ENCODE results near the gene PPP1R9A. TPM values are rescaled to one million over a fixed set of nuclear protein-coding genes. Genes with fewer than 3 reads are reported as not detected.

Gene PPP1R9A
- polyA plus RNA-seq, 1 donor (not counting 4 experiments of a cell fraction or from before 2014, with no cell fraction given): 0.01 TPM

GRCh38 chr7:95238252-95238943 lies 331.0 kb downstream of the PPP1R9A start:
- no peaks in the 10 kb centered on the region for H3K4me1 ChIP-seq (ENCODE audit: control insufficient read depth, extremely low read depth, insufficient read depth, low read length)
- H4K20me1 ChIP-seq (ENCODE audit: control insufficient read depth, extremely low read depth, insufficient read depth, low read length): no peaks in the 10 kb centered on the region
- no peaks in the 10 kb centered on the region for H3K9me1 ChIP-seq (ENCODE audit: control insufficient read depth, extremely low read depth, insufficient read depth, low read length)
- H3K4me2 ChIP-seq (ENCODE audit: control insufficient read depth, extremely low read depth, insufficient read depth, low read depth, low read length): no peak overlapping the region
- dilution Hi-C loops (cut with MboI; ENCODE audit: extremely low pct_ligation_motif_present, low sequenced_read_pairs): no loop called here
- FAIRE-seq: no peak
- no peaks in the 10 kb centered on the region for H3K36me3 ChIP-seq (ENCODE audit: control insufficient read depth in 2 of 2, extremely low read depth in 1 of 2, insufficient read depth in 2 of 2, low read length in 2 of 2)
- H3K9ac ChIP-seq (ENCODE audit: control insufficient read depth, extremely low read depth, insufficient read depth, low read length): no peak overlapping the region
- DNase-seq (ENCODE audit: low read depth, low spot score): no peak
- H2AFZ ChIP-seq (ENCODE audit: control insufficient read depth, low read length): no peak overlapping the region
- no peaks in the 10 kb centered on the region for H3K79me2 ChIP-seq (ENCODE audit: control insufficient read depth, insufficient read depth, low read length)
- no peak overlapping the region for H3K27ac ChIP-seq (ENCODE audit: control insufficient read depth, insufficient read depth, low read length)
- no peaks in the 10 kb centered on the region for H3K27me3 ChIP-seq (ENCODE audit: control insufficient read depth, extremely low read depth, insufficient read depth, low read length)
- no peaks in the 10 kb centered on the region for H3K9me3 ChIP-seq (ENCODE audit: control insufficient read depth, low read depth, low read length)
- TF ChIP-seq EZH2 (IDR thresholded peaks at IDR 0.05; ENCODE audit: low read length) (no peak), CTCF (optimal IDR thresholded peaks at IDR 0.05 in 1 of 3, IDR thresholded peaks at IDR 0.05 in 1 of 3, conservative IDR thresholded peaks at IDR 0.05 in 1 of 3; ENCODE audit: extremely low read depth in 1 of 3, insufficient read depth in 2 of 3, low read length in 3 of 3) (no peak)
- no peak overlapping the region for H3K4me3 ChIP-seq (ENCODE audit: control insufficient read depth in 2 of 3, extremely low read depth in 1 of 3, insufficient read depth in 2 of 3, low read depth in 1 of 3, low read length in 3 of 3)

GRCh38 chr7:95240921-95241320 lies 333.5 kb downstream of the PPP1R9A start:
- Histone ChIP-seq H4K20me1 (ENCODE audit: control insufficient read depth, extremely low read depth, insufficient read depth, low read length) (no peaks in the 10 kb centered on the region), H3K9ac (ENCODE audit: control insufficient read depth, extremely low read depth, insufficient read depth, low read length) (no peak overlapping the region), H3K79me2 (ENCODE audit: control insufficient read depth, insufficient read depth, low read length) (no peaks in the 10 kb centered on the region), H3K36me3 (ENCODE audit: control insufficient read depth in 2 of 2, extremely low read depth in 1 of 2, insufficient read depth in 2 of 2, low read length in 2 of 2) (no peaks in the 10 kb centered on the region), H3K9me1 (ENCODE audit: control insufficient read depth, extremely low read depth, insufficient read depth, low read length) (no peaks in the 10 kb centered on the region), H3K27me3 (ENCODE audit: control insufficient read depth, extremely low read depth, insufficient read depth, low read length) (no peaks in the 10 kb centered on the region), H3K4me1 (ENCODE audit: control insufficient read depth, extremely low read depth, insufficient read depth, low read length) (no peaks in the 10 kb centered on the region), H3K27ac (ENCODE audit: control insufficient read depth, insufficient read depth, low read length) (no peak overlapping the region), H3K4me3 (ENCODE audit: control insufficient read depth in 2 of 3, extremely low read depth in 1 of 3, insufficient read depth in 2 of 3, low read depth in 1 of 3, low read length in 3 of 3) (no peak overlapping the region), H3K4me2 (ENCODE audit: control insufficient read depth, extremely low read depth, insufficient read depth, low read depth, low read length) (no peak overlapping the region), H2AFZ (ENCODE audit: control insufficient read depth, low read length) (no peak overlapping the region), H3K9me3 (ENCODE audit: control insufficient read depth, low read depth, low read length) (no peaks in the 10 kb centered on the region)
- no peak for TF ChIP-seq EZH2 (IDR thresholded peaks at IDR 0.05; ENCODE audit: low read length)
- TF ChIP-seq CTCF (optimal IDR thresholded peaks at IDR 0.05 in 1 of 3, IDR thresholded peaks at IDR 0.05 in 1 of 3, conservative IDR thresholded peaks at IDR 0.05 in 1 of 3; ENCODE audit: extremely low read depth in 1 of 3, insufficient read depth in 2 of 3, low read length in 3 of 3): no peak
- FAIRE-seq (no peak), DNase-seq (ENCODE audit: low read depth, low spot score) (no peak)
- dilution Hi-C loops (cut with MboI; ENCODE audit: extremely low pct_ligation_motif_present, low sequenced_read_pairs): no loop called here

Data from keratinocyte (primary cell).